ENCODE measurements around the gene GPHN.
"Not testable (repeated sequence)": the region's sequence is repeated elsewhere in the genome, so short reads cannot be mapped to it uniquely, and the experiment has no call there.

The GPHN gene

GRCh38 chr14:67059596-67059995, 551.6 kb downstream of the GPHN start:
- no peak for TF ChIP-seq PAX5 (IDR thresholded peaks at IDR 0.05; ENCODE audit: insufficient read depth, low read length, severe bottlenecking)
- no peak for TF ChIP-seq SPI1 (IDR thresholded peaks at IDR 0.05; ENCODE audit: low read depth, low read length)
- no peak for TF ChIP-seq POLR2A (IDR thresholded peaks at IDR 0.05; ENCODE audit: low read depth, low read length)
- TF ChIP-seq POLR2AphosphoS5 (IDR thresholded peaks at IDR 0.05; ENCODE audit: low read depth, low read length) = no peak
- no peak for FAIRE-seq
- DNase-seq (ENCODE audit: insufficient read length, low spot score) = no peak

GRCh38 chr14:67060546-67060945, 552.6 kb downstream of the GPHN start:
- FAIRE-seq (no peak), DNase-seq (ENCODE audit: insufficient read length, low spot score) (no peak)
- TF ChIP-seq SPI1 (IDR thresholded peaks at IDR 0.05; ENCODE audit: low read depth, low read length) = no peak
- no peak for TF ChIP-seq POLR2A (IDR thresholded peaks at IDR 0.05; ENCODE audit: low read depth, low read length)
- no peak for TF ChIP-seq PAX5 (IDR thresholded peaks at IDR 0.05; ENCODE audit: insufficient read depth, low read length, severe bottlenecking)
- no peak for TF ChIP-seq POU2F2 (IDR thresholded peaks at IDR 0.05; ENCODE audit: low read depth, low read length)
- no peak for TF ChIP-seq POLR2AphosphoS5 (IDR thresholded peaks at IDR 0.05; ENCODE audit: low read depth, low read length)
- TF ChIP-seq TAF1 (IDR thresholded peaks at IDR 0.05; ENCODE audit: low read depth, low read length) = no peak

- not testable (repeated sequence) for FAIRE-seq; DNase-seq (ENCODE audit: insufficient read length, low spot score)
Measured at GRCh38 chr14:67067070-67067814, 559.3 kb downstream of the GPHN start.

- no peak for TF ChIP-seq TAF1 (IDR thresholded peaks at IDR 0.05; ENCODE audit: low read depth, low read length)
- no peak for TF ChIP-seq POLR2AphosphoS5 (IDR thresholded peaks at IDR 0.05; ENCODE audit: low read depth, low read length)
- no peak for TF ChIP-seq POLR2A (IDR thresholded peaks at IDR 0.05; ENCODE audit: low read depth, low read length)
- no peak for TF ChIP-seq PAX5 (IDR thresholded peaks at IDR 0.05; ENCODE audit: insufficient read depth, low read length, severe bottlenecking)
- TF ChIP-seq SPI1 (IDR thresholded peaks at IDR 0.05; ENCODE audit: low read depth, low read length) = no peak
- no peak for TF ChIP-seq POU2F2 (IDR thresholded peaks at IDR 0.05; ENCODE audit: low read depth, low read length)
- DNase-seq (ENCODE audit: insufficient read length, low spot score) (no peak), FAIRE-seq (no peak)
Measured at GRCh38 chr14:67068251-67068650, 560.3 kb downstream of the GPHN start.

GRCh38 chr14:67071506-67071905, 563.6 kb downstream of the GPHN start:
- no peak for FAIRE-seq

GRCh38 chr14:67077921-67078320, 570.0 kb downstream of the GPHN start:
- FAIRE-seq (no peak), DNase-seq (ENCODE audit: insufficient read length, low spot score) (no peak)
- TF ChIP-seq SPI1 (IDR thresholded peaks at IDR 0.05; ENCODE audit: low read depth, low read length) (no peak), PAX5 (IDR thresholded peaks at IDR 0.05; ENCODE audit: insufficient read depth, low read length, severe bottlenecking) (no peak), POLR2AphosphoS5 (IDR thresholded peaks at IDR 0.05; ENCODE audit: low read depth, low read length) (no peak), POU2F2 (IDR thresholded peaks at IDR 0.05; ENCODE audit: low read depth, low read length) (no peak), TAF1 (IDR thresholded peaks at IDR 0.05; ENCODE audit: low read depth, low read length) (no peak), POLR2A (IDR thresholded peaks at IDR 0.05; ENCODE audit: low read depth, low read length) (no peak)

More at GRCh38 chr14:67071506-67071905, 563.6 kb downstream of the GPHN start:
- TF ChIP-seq POLR2A (IDR thresholded peaks at IDR 0.05; ENCODE audit: low read depth, low read length) (no peak), POLR2AphosphoS5 (IDR thresholded peaks at IDR 0.05; ENCODE audit: low read depth, low read length) (no peak), TAF1 (IDR thresholded peaks at IDR 0.05; ENCODE audit: low read depth, low read length) (no peak), SPI1 (IDR thresholded peaks at IDR 0.05; ENCODE audit: low read depth, low read length) (no peak), POU2F2 (IDR thresholded peaks at IDR 0.05; ENCODE audit: low read depth, low read length) (no peak), PAX5 (IDR thresholded peaks at IDR 0.05; ENCODE audit: insufficient read depth, low read length, severe bottlenecking) (no peak)
- DNase-seq (ENCODE audit: insufficient read length, low spot score) = no peak

GRCh38 chr14:67079846-67080245, 571.9 kb downstream of the GPHN start:
- no peak for FAIRE-seq
- DNase-seq (ENCODE audit: insufficient read length, low spot score) = no peak
- TF ChIP-seq SPI1 (IDR thresholded peaks at IDR 0.05; ENCODE audit: low read depth, low read length) (no peak), POLR2AphosphoS5 (IDR thresholded peaks at IDR 0.05; ENCODE audit: low read depth, low read length) (no peak), TAF1 (IDR thresholded peaks at IDR 0.05; ENCODE audit: low read depth, low read length) (no peak), PAX5 (IDR thresholded peaks at IDR 0.05; ENCODE audit: insufficient read depth, low read length, severe bottlenecking) (no peak), POU2F2 (IDR thresholded peaks at IDR 0.05; ENCODE audit: low read depth, low read length) (no peak), POLR2A (IDR thresholded peaks at IDR 0.05; ENCODE audit: low read depth, low read length) (no peak)

- FAIRE-seq (no peak), DNase-seq (ENCODE audit: insufficient read length, low spot score) (no peak)
- TF ChIP-seq POLR2AphosphoS5 (IDR thresholded peaks at IDR 0.05; ENCODE audit: low read depth, low read length) = no peak
- TF ChIP-seq PAX5 (IDR thresholded peaks at IDR 0.05; ENCODE audit: insufficient read depth, low read length, severe bottlenecking) = no peak
- TF ChIP-seq POU2F2 (IDR thresholded peaks at IDR 0.05; ENCODE audit: low read depth, low read length) = no peak
- TF ChIP-seq TAF1 (IDR thresholded peaks at IDR 0.05; ENCODE audit: low read depth, low read length) = no peak
- TF ChIP-seq SPI1 (IDR thresholded peaks at IDR 0.05; ENCODE audit: low read depth, low read length) = no peak
- TF ChIP-seq POLR2A (IDR thresholded peaks at IDR 0.05; ENCODE audit: low read depth, low read length) = no peak
Measured at GRCh38 chr14:67108230-67108629, 600.3 kb downstream of the GPHN start.

- FAIRE-seq = no peak
- no peak for TF ChIP-seq POLR2AphosphoS5 (IDR thresholded peaks at IDR 0.05; ENCODE audit: low read depth, low read length)
- TF ChIP-seq POLR2A (IDR thresholded peaks at IDR 0.05; ENCODE audit: low read depth, low read length) = no peak
- TF ChIP-seq SPI1 (IDR thresholded peaks at IDR 0.05; ENCODE audit: low read depth, low read length) = no peak
- TF ChIP-seq PAX5 (IDR thresholded peaks at IDR 0.05; ENCODE audit: insufficient read depth, low read length, severe bottlenecking) = no peak
- no peak for TF ChIP-seq POU2F2 (IDR thresholded peaks at IDR 0.05; ENCODE audit: low read depth, low read length)
- no peak for TF ChIP-seq TAF1 (IDR thresholded peaks at IDR 0.05; ENCODE audit: low read depth, low read length)
- no peak for DNase-seq (ENCODE audit: insufficient read length, low spot score)
Measured at GRCh38 chr14:67111022-67111421, 603.1 kb downstream of the GPHN start.

GRCh38 chr14:67112344-67112743, 604.4 kb downstream of the GPHN start:
- FAIRE-seq (no peak), DNase-seq (ENCODE audit: insufficient read length, low spot score) (no peak)
- TF ChIP-seq POU2F2 (IDR thresholded peaks at IDR 0.05; ENCODE audit: low read depth, low read length) = no peak
- TF ChIP-seq POLR2A (IDR thresholded peaks at IDR 0.05; ENCODE audit: low read depth, low read length) = no peak
- no peak for TF ChIP-seq TAF1 (IDR thresholded peaks at IDR 0.05; ENCODE audit: low read depth, low read length)
- no peak for TF ChIP-seq POLR2AphosphoS5 (IDR thresholded peaks at IDR 0.05; ENCODE audit: low read depth, low read length)
- TF ChIP-seq SPI1 (IDR thresholded peaks at IDR 0.05; ENCODE audit: low read depth, low read length) = no peak
- TF ChIP-seq PAX5 (IDR thresholded peaks at IDR 0.05; ENCODE audit: insufficient read depth, low read length, severe bottlenecking) = no peak
